ENCODE data around the gene RFX4.
"Not testable (repeated sequence)": the region's sequence is repeated elsewhere in the genome, so short reads cannot be mapped to it uniquely, and the experiment has no call there.

Gene RFX4

DNA sequence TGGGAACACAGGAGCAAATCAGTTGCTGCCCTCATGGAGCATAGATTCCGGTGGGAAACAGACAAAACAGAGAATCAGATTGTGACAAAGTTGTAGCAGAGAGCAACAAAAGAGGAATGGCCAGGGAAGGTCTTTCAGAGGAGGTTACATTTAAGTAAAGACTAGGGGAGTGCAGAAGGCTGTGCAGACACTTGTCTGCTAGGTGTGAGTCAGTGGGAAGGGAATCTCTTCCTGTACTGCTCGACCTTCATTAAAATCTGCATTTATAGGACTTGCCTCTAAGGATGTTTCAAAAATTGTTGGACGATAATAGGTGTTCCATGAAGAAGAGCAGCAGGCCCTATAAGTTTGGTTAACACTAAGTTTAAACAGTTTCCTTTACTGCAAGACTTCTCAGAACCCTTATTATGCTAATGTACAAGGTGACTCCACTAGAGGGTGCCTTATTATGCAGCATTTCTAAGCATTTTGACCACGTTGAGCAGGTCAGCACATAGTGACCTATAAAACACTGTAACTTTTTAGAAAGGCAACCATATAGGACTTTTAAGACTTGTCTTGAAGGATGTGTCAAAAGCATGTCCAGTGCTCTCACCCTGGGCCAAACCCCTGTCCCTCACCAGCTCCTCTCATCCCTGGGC is 99.9 kb downstream of the RFX4 start:
- no peak overlapping the region for H3K4me3 Mint-ChIP-seq
- no peaks in the 10 kb centered on the region for H3K4me1 Mint-ChIP-seq (ENCODE audit: low read depth)
- no peaks in the 10 kb centered on the region for H3K27me3 Mint-ChIP-seq
- H3K9me3 Mint-ChIP-seq (ENCODE audit: low read depth), result no peaks in the 10 kb centered on the region
- no peak overlapping the region for H3K27ac Mint-ChIP-seq
- H3K36me3 Mint-ChIP-seq, result no peaks in the 10 kb centered on the region

GRCh38 chr12:106684497-106684896 is 101.7 kb downstream of the RFX4 start:
- H3K36me3 Mint-ChIP-seq, result no peaks in the 10 kb centered on the region

DNA sequence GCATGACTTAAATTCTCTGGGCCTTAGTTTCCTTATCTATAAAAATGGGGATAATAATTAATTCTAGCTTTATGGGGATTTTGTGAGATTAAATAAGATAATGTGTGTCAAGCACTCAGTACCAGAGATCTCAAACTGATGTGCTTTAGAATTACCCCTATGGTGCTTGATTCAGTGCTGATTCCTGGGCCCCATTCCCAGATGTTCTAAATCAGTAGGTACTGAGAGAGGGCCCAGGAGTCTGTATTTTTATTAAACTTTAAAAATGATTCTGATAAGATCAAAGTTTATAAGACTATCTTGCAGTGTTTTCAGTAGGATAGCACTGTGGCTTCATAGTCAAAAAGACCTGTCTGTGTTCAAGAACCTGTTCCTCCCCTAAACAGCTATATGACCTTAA is 102.6 kb downstream of the RFX4 start:
- H3K27me3 Mint-ChIP-seq, result no peaks in the 10 kb centered on the region
- H3K36me3 Mint-ChIP-seq, result no peaks in the 10 kb centered on the region
- no peaks in the 10 kb centered on the region for H3K9me3 Mint-ChIP-seq (ENCODE audit: low read depth)
- H3K27ac Mint-ChIP-seq, result no peak overlapping the region
- no peak overlapping the region for H3K4me3 Mint-ChIP-seq
- H3K4me1 Mint-ChIP-seq (ENCODE audit: low read depth), result no peaks in the 10 kb centered on the region

More at GRCh38 chr12:106684497-106684896, 101.7 kb downstream of the RFX4 start:
- Mint-ChIP-seq H3K27me3 (no peaks in the 10 kb centered on the region), H3K4me3 (no peak overlapping the region), H3K27ac (no peak overlapping the region), H3K4me1 (ENCODE audit: low read depth) (no peaks in the 10 kb centered on the region), H3K9me3 (ENCODE audit: low read depth) (no peaks in the 10 kb centered on the region)

GRCh38 chr12:106687672-106688071 is 104.9 kb downstream of the RFX4 start:
- no peak overlapping the region for H3K27ac Mint-ChIP-seq
- no peaks in the 10 kb centered on the region for H3K27me3 Mint-ChIP-seq
- H3K9me3 Mint-ChIP-seq (ENCODE audit: low read depth), result no peaks in the 10 kb centered on the region
- H3K4me3 Mint-ChIP-seq, result no peak overlapping the region
- H3K36me3 Mint-ChIP-seq, result no peaks in the 10 kb centered on the region
- H3K4me1 Mint-ChIP-seq (ENCODE audit: low read depth), result no peaks in the 10 kb centered on the region

DNA sequence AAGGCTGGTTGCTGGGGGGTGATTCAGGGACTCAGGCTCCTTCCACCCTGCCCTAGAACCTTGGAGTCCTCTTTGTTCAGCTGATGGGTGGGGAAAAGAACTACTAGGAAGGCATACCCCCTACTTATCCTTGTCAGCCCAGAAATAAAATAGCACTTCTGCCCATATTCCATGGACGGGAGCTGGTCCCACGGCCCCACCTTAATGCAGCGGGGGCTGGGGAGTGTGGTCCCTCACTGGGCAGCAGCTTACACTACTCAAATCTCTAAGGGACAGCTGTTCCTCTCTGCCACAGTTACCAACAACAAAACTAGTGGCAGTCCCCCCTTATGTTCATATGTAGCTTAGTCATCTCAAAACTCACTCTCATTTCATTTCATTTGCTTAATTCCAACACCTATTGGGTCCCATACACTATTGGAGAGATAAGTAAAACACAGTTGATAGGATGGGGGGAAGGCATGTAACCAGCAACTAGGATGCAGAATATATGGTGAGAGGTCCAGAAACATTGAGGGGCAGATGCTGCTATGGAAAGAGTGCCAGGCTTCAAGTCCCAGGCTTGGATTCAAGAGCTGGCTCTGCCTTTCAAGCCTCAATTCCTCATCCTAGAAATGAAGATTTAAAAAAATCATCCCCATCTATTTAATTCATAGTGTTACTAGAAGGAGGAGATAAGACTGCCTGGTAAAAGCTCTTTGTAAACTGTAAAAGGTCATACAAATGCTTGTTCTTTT is 107.9 kb downstream of the RFX4 start:
- Mint-ChIP-seq H3K27me3 (no peaks in the 10 kb centered on the region), H3K4me3 (no peak overlapping the region), H3K27ac (no peak overlapping the region)

DNA sequence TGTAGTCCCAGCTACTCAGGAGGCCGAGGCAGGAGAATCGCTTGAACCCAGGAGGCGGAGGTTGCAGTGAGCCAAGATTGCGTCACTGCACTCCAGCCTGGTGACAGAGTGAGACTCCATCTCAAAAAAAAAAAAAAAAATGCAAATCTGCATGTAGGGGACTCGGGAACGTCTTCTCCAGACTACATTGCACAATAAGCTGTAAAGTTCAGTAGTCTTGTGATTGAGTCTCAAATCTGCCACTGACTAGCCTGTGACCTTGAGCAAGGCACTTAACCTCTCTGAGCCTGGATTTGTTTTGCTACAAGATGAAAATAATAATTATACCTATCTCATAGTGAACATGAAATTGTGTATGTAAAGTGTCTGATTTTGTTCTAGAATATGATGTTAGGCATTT is 109.2 kb downstream of the RFX4 start:
- not testable (repeated sequence) for H3K9me3 Mint-ChIP-seq (ENCODE audit: low read depth); H3K4me3 Mint-ChIP-seq; H3K27ac Mint-ChIP-seq; H3K36me3 Mint-ChIP-seq; H3K27me3 Mint-ChIP-seq; H3K4me1 Mint-ChIP-seq (ENCODE audit: low read depth)

More for the DNA sequence above, 107.9 kb downstream of the RFX4 start:
- no peaks in the 10 kb centered on the region for H3K36me3 Mint-ChIP-seq
- H3K4me1 Mint-ChIP-seq (ENCODE audit: low read depth), result no peaks in the 10 kb centered on the region
- no peaks in the 10 kb centered on the region for H3K9me3 Mint-ChIP-seq (ENCODE audit: low read depth)

DNA sequence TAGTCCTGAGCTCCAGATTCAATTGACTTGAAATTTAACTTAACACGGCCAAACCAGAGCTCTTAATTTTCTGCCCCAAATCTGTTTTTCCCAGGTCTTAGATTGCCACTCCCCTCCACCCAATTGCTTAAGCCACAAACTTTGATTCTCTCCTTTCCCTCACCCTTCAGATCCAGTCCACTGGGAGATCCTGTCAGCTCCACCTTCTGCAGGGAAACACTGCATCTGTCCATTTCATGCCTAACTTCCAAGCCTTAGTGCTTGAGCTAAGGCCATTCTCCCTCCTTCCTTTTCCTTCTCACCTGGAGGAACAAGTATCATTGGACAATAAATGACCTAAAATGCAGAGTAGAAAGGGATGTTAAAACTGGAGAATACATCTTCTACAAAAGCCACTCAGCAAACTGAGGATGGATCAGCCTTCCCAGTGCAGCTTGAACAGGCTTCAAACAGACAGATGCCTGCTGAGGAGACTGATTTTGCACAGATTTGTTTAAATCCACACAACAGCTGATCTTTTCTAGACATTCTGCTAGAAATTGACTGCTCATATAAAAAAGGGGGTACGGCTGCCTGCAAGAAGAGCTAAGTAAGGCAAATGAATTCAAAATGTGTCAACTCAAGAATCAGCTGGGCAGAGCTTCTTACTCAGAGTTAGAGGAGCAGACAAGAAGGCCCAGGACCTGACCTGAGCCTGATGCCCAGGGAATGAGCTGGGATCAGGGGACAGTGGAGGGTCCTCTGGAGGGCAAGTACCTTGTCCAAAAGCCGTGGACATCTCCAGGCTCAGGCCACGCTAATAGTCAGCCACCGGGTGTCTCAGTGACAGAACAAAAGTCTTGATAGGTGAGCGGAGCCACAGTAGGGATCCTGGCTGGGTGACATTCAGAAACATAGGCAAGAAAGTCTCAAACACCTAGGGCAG is 110.4 kb downstream of the RFX4 start:
- H3K27me3 Mint-ChIP-seq, result no peaks in the 10 kb centered on the region
- no peak overlapping the region for H3K27ac Mint-ChIP-seq
- no peaks in the 10 kb centered on the region for H3K9me3 Mint-ChIP-seq (ENCODE audit: low read depth)
- no peaks in the 10 kb centered on the region for H3K36me3 Mint-ChIP-seq
- no peak overlapping the region for H3K4me3 Mint-ChIP-seq
- peaks cover 1% of the 10 kb centered on the region for H3K4me1 Mint-ChIP-seq (ENCODE audit: low read depth)

- peaks cover 4% of the 10 kb centered on the region for H3K36me3 Mint-ChIP-seq
- H3K9me3 Mint-ChIP-seq (ENCODE audit: low read depth), result peaks cover 9% of the 10 kb centered on the region
- H3K27me3 Mint-ChIP-seq, result no peaks in the 10 kb centered on the region
- H3K4me3 Mint-ChIP-seq, result no peak overlapping the region
- no peak overlapping the region for H3K27ac Mint-ChIP-seq
- peaks cover 1% of the 10 kb centered on the region for H3K4me1 Mint-ChIP-seq (ENCODE audit: low read depth)
Observed at GRCh38 chr12:106696071-106696470, 113.3 kb downstream of the RFX4 start.

- Mint-ChIP-seq H3K27ac (no peak overlapping the region), H3K9me3 (ENCODE audit: low read depth) (peaks cover 15% of the 10 kb centered on the region), H3K4me1 (ENCODE audit: low read depth) (peaks cover 1% of the 10 kb centered on the region), H3K27me3 (no peaks in the 10 kb centered on the region), H3K36me3 (peaks cover 10% of the 10 kb centered on the region), H3K4me3 (no peak overlapping the region)
Observed at GRCh38 chr12:106696681-106697417, 114.0 kb downstream of the RFX4 start.

- Mint-ChIP-seq H3K27ac (no peak overlapping the region), H3K4me1 (ENCODE audit: low read depth) (no peaks in the 10 kb centered on the region), H3K4me3 (no peak overlapping the region), H3K36me3 (peaks cover 10% of the 10 kb centered on the region), H3K9me3 (ENCODE audit: low read depth) (peaks cover 24% of the 10 kb centered on the region), H3K27me3 (peaks cover 2% of the 10 kb centered on the region)
Observed at GRCh38 chr12:106704081-106704480, 121.3 kb downstream of the RFX4 start.

GRCh38 chr12:106705971-106706370 is 123.2 kb downstream of the RFX4 start:
- peaks cover 6% of the 10 kb centered on the region for H3K36me3 Mint-ChIP-seq
- H3K4me1 Mint-ChIP-seq (ENCODE audit: low read depth), result no peaks in the 10 kb centered on the region
- no peak overlapping the region for H3K4me3 Mint-ChIP-seq
- peaks cover 16% of the 10 kb centered on the region for H3K9me3 Mint-ChIP-seq (ENCODE audit: low read depth)
- H3K27ac Mint-ChIP-seq, result no peak overlapping the region
- H3K27me3 Mint-ChIP-seq, result peaks cover 2% of the 10 kb centered on the region

DNA sequence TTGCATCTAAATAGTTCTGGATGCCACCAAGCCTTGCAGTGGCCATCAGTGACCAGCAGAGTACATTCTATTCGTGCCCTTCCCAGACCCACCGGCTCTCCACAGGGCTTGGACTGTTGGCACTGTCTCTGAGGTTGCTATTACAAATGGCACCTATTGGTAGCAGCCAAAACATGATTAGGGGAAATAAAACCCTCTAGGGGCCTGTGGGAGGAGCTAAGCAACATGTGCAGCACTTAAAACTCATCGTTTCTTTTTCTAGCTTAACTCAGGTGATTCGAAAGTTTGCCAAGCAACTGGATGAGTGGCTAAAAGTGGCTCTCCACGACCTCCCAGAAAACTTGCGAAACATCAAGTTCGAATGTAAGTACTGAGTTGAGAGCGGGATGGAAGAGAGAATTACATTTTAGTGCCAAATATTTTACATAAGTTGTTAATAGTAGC is 126.3 kb downstream of the RFX4 start:
- Mint-ChIP-seq H3K36me3 (no peaks in the 10 kb centered on the region), H3K9me3 (ENCODE audit: low read depth) (no peaks in the 10 kb centered on the region), H3K4me3 (no peak overlapping the region), H3K27ac (no peak overlapping the region), H3K4me1 (ENCODE audit: low read depth) (no peaks in the 10 kb centered on the region), H3K27me3 (peaks cover under 1% of the 10 kb centered on the region)

DNA sequence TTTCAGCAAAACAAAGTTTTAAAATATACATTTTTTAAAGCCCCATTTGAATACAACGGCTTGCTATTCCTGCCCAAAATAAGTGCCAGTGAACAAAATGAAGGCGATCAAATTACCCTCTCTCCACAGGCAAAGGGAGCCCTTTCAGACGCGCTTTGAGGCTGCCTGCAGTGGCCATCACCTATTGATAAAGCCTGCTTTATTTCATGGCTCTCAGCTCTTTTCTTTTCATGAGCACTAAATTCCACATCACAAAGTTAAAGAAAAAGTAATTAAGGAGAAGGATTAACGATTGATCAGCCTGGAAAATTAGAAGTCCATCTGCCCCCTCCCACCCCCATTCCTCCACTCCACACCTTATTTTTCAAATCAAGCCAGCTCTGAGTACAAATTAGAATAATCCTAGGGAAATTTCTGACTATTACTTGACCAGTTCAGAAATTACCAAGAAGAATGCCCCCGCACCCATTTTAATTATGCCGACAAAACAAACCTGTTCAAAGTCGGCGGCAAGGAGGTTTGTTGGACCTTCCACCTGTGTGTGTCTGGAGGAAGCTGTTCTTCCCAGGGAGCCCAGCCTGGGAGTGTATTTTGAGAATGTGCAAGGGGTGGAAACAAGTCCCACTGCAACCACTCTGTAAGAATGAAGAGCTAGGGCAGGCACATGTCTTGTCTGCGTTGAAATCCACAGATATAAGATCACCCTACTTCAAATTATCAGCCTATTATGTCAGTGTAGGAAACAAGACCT is 127.5 kb downstream of the RFX4 start:
- Mint-ChIP-seq H3K4me3 (no peak overlapping the region), H3K9me3 (ENCODE audit: low read depth) (no peaks in the 10 kb centered on the region), H3K4me1 (ENCODE audit: low read depth) (no peaks in the 10 kb centered on the region), H3K36me3 (no peaks in the 10 kb centered on the region), H3K27ac (no peak overlapping the region), H3K27me3 (no peaks in the 10 kb centered on the region)

- H3K4me3 Mint-ChIP-seq, result no peak overlapping the region
- no peaks in the 10 kb centered on the region for H3K9me3 Mint-ChIP-seq (ENCODE audit: low read depth)
- H3K27me3 Mint-ChIP-seq, result no peaks in the 10 kb centered on the region
- no peaks in the 10 kb centered on the region for H3K36me3 Mint-ChIP-seq
- no peak overlapping the region for H3K27ac Mint-ChIP-seq
- H3K4me1 Mint-ChIP-seq (ENCODE audit: low read depth), result no peaks in the 10 kb centered on the region
Observed at GRCh38 chr12:106711316-106711715, 128.5 kb downstream of the RFX4 start.

Data from activated naive CD8-positive, alpha-beta T cell (primary cell).